DND-41 (cell line): Measurements from ENCODE around the gene MYD88.

Experiments used
- ATAC-seq: fragments of 200-7000 bp; cut with Tn5 transposase; 3 replicates; pipeline ENCODE4 v1.9.1; 2021; ENCODE audit warnings: low read depth; ENCODE audit not compliant: insufficient read depth
- DNase-seq: peaks from one replicate; pipeline ENCODE4 v3.0.0-alpha.2; 2020
- H2AFZ ChIP-seq: 2 replicates; pipeline ENCODE4 v1.6.0; 2012; ENCODE audit warnings: low read depth, low read length
- H3K27ac ChIP-seq: 2 replicates; pipeline ENCODE4 v1.5.1; 2012; ENCODE audit warnings: low read length, inconsistent platforms
- H3K27me3 ChIP-seq: fragments of 200-600 bp; sonication (generic); 2 replicates; pipeline ENCODE4 v1.6.0; 2012; ENCODE audit warnings: low read length, mild to moderate bottlenecking, inconsistent platforms; ENCODE audit not compliant: insufficient read depth, poor library complexity
- H3K36me3 ChIP-seq: 2 replicates; pipeline ENCODE4 v1.5.1; 2012; ENCODE audit warnings: low read length, inconsistent platforms; ENCODE audit not compliant: insufficient read depth
- H3K4me1 ChIP-seq: 2 replicates; pipeline ENCODE4 v1.5.1; 2012; ENCODE audit warnings: mild to moderate bottlenecking, low read length; ENCODE audit not compliant: insufficient read depth
- H3K4me2 ChIP-seq: 2 replicates; pipeline ENCODE4 v1.6.0; 2012; ENCODE audit warnings: mild to moderate bottlenecking, moderate library complexity, low read length, inconsistent platforms; ENCODE audit not compliant: insufficient read depth
- H3K4me3 ChIP-seq, 2 experiments: fragments of 200-600 bp in 1 of 2; shearing (Covaris generic) in 1 of 2; 2 replicates each; pipeline ENCODE4 v1.5.1; 2012 to 2016; ENCODE audit warnings: inconsistent platforms in 2 of 2, low read length in 2 of 2, mild to moderate bottlenecking in 2 of 2, low read depth in 1 of 2, moderate library complexity in 1 of 2
- H3K79me2 ChIP-seq: 2 replicates; pipeline ENCODE4 v1.6.0; 2012; ENCODE audit warnings: low read length, inconsistent platforms; ENCODE audit not compliant: insufficient read depth
- H3K9ac ChIP-seq: 2 replicates; pipeline ENCODE4 v1.6.0; 2012; ENCODE audit warnings: low read depth, mild to moderate bottlenecking, inconsistent platforms, low read length, moderate library complexity
- H3K9me3 ChIP-seq: 2 replicates; pipeline ENCODE4 v1.5.1; 2012; ENCODE audit warnings: low read length, moderate library complexity, mild to moderate bottlenecking, inconsistent platforms; ENCODE audit not compliant: insufficient read depth, severe bottlenecking
- H4K20me1 ChIP-seq: 2 replicates; pipeline ENCODE4 v1.6.0; 2012; ENCODE audit warnings: low read length; ENCODE audit not compliant: insufficient read depth
- CTCF ChIP-seq: IDR thresholded peaks from 2 replicates; pipeline ENCODE4 v1.5.1; 2012; ENCODE audit warnings: borderline replicate concordance, low read length, moderate library complexity, mild to moderate bottlenecking; ENCODE audit not compliant: poor library complexity, severe bottlenecking; ENCODE audit errors: extremely low read depth
- EZH2 ChIP-seq: IDR thresholded peaks from 3 replicates; pipeline ENCODE4 v1.6.1; 2012; ENCODE audit warnings: borderline replicate concordance, low read depth, mild to moderate bottlenecking, moderate library complexity, low read length, inconsistent platforms; ENCODE audit not compliant: severe bottlenecking

The MYD88 gene

GRCh38 chr3:38136393-38136776 is 2.1 kb upstream of the MYD88 start:
- DNase-seq, result no peak
- Histone ChIP-seq H3K79me2 (peaks cover 44% of the 10 kb centered on the region), H4K20me1 (peaks cover 3% of the 10 kb centered on the region; the same call in 1 of the 2 replicates), H3K9ac (peak overlapping the region; percentile 96), H3K27ac (peak overlapping the region; percentile 83), H3K9me3 (no peaks in the 10 kb centered on the region), H3K4me2 (peak overlapping the region; percentile 97), H3K27me3 (no peaks in the 10 kb centered on the region), H2AFZ (peak overlapping the region; percentile 84), H3K4me3 (peak overlapping the region; percentile 87 to 92), H3K36me3 (peaks cover 58% of the 10 kb centered on the region), H3K4me1 (peaks cover 45% of the 10 kb centered on the region)
- no peak for ATAC-seq
- TF ChIP-seq CTCF, result no peak
- TF ChIP-seq EZH2, result no peak

- Histone ChIP-seq H3K4me3 (peak within 1 kb of the TSS; percentile 91 to 92), H3K4me1 (peaks cover 45% of the 10 kb centered on the region), H3K27ac (peak within 1 kb of the TSS; percentile 83), H3K79me2 (peaks cover 44% of the 10 kb centered on the region), H3K36me3 (peaks cover 58% of the 10 kb centered on the region), H3K4me2 (peak within 1 kb of the TSS; percentile 97), H2AFZ (peak within 1 kb of the TSS; percentile 99), H4K20me1 (peaks cover 3% of the 10 kb centered on the region; the same call in 1 of the 2 replicates), H3K27me3 (no peaks in the 10 kb centered on the region), H3K9me3 (no peaks in the 10 kb centered on the region), H3K9ac (peak within 1 kb of the TSS; percentile 96)
- ATAC-seq, result peak; percentile 90
- DNase-seq, result peak; percentile 99
- no peak for TF ChIP-seq EZH2
- TF ChIP-seq CTCF, result no peak
Observed at GRCh38 chr3:38136777-38137614, 1.5 kb upstream of the MYD88 start, which contains the start of gene ACAA1. Gene ACAA1 (minus strand): TSS chr3:38137127. CDS start chr3:38137035, 92 bp downstream.

- H4K20me1 ChIP-seq, result 0 out of 2 replicates have a peak, but pooled peaks cover 3% of the 10 kb centered on the region
- DNase-seq, result no peak
- peak overlapping the region; percentile 99 for H2AFZ ChIP-seq
Observed at GRCh38 chr3:38137615-38138348, 679 bp upstream of the MYD88 start.

More at GRCh38 chr3:38137615-38138348, 679 bp upstream of the MYD88 start:
- H3K4me3 ChIP-seq, result peak overlapping the region; percentile 91 to 92
- peaks cover 45% of the 10 kb centered on the region for H3K4me1 ChIP-seq
- peak overlapping the region; percentile 78 for H3K27ac ChIP-seq
- H3K79me2 ChIP-seq, result peaks cover 44% of the 10 kb centered on the region
- TF ChIP-seq EZH2, result no peak
- no peak for TF ChIP-seq CTCF
- H3K36me3 ChIP-seq, result peaks cover 53% of the 10 kb centered on the region
- H3K9ac ChIP-seq, result peak overlapping the region; percentile 96
- peak overlapping the region; percentile 97 for H3K4me2 ChIP-seq
- ATAC-seq, result no peak
- no peaks in the 10 kb centered on the region for H3K27me3 ChIP-seq
- no peaks in the 10 kb centered on the region for H3K9me3 ChIP-seq
